ENCODE measurements around the gene PPP4R2.

DNA sequence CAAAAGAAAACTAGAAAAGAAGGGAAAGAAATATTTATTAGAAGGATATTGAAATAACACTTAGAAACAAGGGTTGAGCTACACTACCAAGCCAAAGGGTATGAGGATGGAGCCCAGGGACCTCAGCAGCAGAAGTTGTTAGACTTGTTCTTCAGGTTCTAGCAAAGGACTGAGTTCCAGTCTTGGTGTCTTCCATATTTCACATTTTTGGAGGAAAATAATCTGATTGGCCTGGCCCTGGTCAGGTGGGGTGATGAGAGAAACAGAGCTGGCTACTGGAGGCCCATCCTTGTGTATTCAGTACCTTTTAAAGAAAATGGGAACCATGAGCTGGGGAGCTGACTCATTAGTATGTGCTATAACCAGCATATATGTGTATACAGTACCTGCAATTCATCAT lies 28.2 kb downstream of the PPP4R2 start:
- TF ChIP-seq, protein P1, sequence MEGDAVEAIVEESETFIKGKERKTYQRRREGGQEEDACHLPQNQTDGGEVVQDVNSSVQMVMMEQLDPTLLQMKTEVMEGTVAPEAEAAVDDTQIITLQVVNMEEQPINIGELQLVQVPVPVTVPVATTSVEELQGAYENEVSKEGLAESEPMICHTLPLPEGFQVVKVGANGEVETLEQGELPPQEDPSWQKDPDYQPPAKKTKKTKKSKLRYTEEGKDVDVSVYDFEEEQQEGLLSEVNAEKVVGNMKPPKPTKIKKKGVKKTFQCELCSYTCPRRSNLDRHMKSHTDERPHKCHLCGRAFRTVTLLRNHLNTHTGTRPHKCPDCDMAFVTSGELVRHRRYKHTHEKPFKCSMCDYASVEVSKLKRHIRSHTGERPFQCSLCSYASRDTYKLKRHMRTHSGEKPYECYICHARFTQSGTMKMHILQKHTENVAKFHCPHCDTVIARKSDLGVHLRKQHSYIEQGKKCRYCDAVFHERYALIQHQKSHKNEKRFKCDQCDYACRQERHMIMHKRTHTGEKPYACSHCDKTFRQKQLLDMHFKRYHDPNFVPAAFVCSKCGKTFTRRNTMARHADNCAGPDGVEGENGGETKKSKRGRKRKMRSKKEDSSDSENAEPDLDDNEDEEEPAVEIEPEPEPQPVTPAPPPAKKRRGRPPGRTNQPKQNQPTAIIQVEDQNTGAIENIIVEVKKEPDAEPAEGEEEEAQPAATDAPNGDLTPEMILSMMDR (IDR thresholded peaks at IDR 0.05 in 4 of 5, conservative IDR thresholded peaks at IDR 0.05 in 1 of 5), result no peak
- no peak for TF ChIP-seq POLR2A (IDR thresholded peaks at IDR 0.05)
